SIG-M5 treated with dmso at 0.1 percent for 504 hours (cell line): Measurements from ENCODE around the gene CCDC170.

Experiments
- DNase-seq: peaks from one replicate; lab custom pipeline; 2025; ENCODE audit not compliant: unreplicated experiment; lab: John Stamatoyannopoulos, UW

CCDC170 gene

DNA sequence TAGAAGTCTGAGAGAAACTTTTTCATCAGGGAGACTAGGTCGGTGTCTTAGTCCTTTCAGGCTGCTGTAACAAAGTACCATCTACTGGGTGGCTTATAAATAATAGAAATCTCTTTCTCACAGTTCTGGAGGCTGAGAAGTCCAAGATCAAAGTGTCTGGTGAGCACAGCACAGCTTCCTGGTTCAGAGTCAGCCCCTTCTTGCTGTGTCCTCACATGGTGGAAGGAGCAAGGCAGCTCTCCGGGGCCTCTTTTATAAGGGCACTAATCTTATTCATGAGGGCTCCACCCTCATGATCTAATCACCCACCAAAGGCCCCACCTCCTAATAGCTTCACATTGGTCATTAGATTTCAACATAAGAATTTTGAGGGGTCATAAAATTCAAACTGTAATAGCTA lies 122.8 kb downstream of the CCDC170 start:
- DNase-seq: no peak

DNA sequence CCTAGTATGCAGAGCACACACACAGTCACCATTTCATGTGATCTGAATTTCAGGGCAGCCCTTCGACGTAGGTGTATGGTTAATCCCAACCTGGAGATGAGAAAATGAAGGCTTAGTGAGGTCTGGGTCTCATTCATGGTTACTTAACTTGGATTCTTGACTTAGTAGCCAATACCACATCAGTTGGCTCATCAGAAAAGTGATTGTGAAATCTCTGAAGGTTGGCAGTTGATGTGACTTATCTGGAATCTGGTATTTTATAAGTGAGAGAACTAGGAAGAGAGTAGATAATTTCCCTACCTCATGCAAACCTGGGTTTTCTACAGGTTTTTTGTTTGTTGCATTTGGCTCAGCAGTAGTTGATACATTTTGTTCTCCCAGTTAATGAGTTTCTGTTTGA lies 123.7 kb downstream of the CCDC170 start:
- no peak for DNase-seq

DNA sequence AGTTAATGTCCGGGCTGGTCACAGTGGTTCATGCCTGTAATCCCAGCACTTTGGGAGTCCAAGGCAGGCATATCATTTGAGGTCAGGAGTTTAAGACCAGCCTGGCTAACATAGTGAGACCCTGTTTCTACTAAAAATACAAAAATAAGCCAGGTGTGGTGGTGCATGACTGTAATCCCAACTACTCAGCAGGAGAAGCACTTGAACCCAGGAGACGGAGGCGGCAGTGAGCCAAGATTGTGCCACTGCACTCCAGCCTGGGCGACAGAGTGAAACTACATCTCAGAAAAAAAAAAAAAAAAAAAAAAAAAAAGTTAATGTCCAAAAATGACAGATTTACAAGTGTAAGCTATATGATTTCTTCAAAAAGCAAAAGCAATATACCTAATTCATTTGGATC lies 124.9 kb downstream of the CCDC170 start:
- no peak for DNase-seq

GRCh38 chr6:151620179-151620578 lies 126.4 kb downstream of the CCDC170 start:
- no peak for DNase-seq

DNA sequence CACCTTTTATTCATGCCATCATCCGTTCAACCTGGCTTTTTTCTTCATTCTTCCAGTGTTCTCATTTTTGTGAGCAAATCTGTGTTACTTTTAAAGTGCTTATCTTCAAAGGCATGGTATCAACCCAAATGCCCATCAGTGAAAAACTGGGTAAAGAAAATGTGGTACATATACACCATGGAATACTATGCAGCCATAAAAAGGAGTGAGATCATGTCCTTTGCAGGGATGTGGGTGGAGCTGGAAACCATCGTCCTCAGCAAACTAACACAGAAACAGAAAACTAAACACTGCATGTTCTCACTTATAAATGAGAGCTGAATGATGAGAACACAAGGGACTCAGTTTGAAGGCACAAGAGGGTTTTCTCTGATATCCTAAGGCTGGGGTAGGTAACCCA lies 130.3 kb downstream of the CCDC170 start:
- no peak for DNase-seq

DNA sequence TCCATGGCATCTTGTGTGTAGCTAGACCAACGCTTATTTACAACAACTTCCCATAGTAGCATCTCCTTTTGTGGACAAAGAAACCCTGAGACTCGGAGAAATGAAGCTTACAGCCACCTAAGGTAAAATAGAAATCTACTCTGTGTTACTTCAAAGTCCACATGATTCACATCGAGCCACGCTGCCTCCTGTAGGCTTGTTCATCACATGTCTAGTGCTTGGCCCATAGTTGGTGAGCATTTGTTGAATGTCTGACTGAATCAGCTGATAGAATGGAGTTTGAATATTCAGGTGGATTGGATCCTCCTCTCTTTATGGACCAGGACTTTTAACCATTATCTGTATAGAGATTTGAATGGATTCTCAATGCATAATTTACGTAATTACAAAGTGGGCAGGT lies 130.7 kb downstream of the CCDC170 start:
- DNase-seq: no peak

DNA sequence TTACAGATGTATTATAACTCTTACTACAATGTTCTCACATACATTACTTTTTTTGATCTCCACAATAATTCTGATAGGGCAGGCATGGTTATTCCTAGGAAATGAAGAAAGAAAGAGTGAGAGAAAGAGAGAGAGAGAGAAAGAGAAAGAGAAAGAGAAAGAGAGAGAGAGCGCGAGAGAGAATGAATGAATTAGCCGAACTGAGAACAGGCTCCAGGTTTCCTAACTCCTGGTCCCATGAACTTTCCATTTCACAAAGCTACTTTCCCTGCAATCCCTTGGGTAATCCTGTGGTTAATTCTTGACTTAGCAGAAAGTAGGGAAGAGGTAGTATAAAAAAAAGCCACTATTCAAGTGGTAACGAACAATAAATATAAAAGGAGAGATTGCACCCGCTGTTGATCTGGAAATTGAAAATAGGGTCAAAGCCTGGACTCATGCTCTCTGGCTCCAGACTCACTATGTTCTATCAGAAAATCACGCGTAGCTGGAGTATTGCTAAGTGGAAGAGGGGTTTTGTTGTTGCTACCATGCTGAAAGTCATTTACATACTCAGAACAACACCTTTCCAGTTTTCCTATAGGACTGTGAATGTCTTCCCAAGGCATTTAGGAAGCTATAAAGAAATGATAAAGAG lies 131.2 kb downstream of the CCDC170 start:
- no peak for DNase-seq

- DNase-seq: no peak
Observed at GRCh38 chr6:151627689-151628444, 134.1 kb downstream of the CCDC170 start.

DNA sequence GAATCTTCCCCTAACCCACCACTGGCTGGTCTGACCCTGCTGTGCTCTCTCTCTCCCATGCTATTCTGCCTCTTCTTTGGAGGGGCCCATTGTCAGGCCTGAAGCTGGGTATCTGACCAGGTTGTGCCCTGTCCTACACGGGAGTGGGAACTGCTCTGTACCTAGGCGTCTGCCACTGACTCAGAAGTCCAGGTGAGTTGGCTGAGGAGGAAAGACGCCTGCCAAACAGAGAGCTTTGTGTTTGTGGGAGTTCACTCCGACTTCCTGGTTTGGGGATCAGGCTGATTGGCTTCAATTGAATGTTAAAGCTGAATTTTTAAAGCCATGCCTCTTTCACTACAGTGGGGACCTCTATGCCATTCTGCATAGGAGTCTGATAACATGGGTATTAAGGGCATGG lies 136.0 kb downstream of the CCDC170 start:
- no peak for DNase-seq

DNA sequence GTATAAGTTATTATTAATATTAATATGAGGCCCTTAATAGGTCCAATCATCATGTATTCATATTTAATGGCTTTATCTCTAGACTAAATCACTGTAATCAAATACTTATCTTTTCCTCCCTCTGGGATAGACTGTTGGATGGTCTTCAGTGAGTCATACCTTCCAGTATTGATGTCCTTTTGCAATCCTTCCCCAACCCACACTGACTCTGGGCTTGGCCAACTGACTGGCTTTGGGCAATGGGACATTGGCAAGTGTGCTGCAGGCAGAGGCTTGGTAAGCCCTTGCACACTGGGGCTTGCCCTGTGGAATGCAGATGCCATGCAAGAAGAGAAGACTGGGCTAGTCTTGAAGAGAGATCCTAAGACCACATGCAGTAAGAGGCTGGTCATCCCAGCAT lies 136.6 kb downstream of the CCDC170 start:
- no peak for DNase-seq

GRCh38 chr6:151630991-151631655 lies 137.3 kb downstream of the CCDC170 start:
- no peak for DNase-seq

- DNase-seq: no peak
Observed at GRCh38 chr6:151632415-151632987, 138.7 kb downstream of the CCDC170 start.

GRCh38 chr6:151633526-151634335 lies 139.9 kb downstream of the CCDC170 start:
- DNase-seq: no peak

DNA sequence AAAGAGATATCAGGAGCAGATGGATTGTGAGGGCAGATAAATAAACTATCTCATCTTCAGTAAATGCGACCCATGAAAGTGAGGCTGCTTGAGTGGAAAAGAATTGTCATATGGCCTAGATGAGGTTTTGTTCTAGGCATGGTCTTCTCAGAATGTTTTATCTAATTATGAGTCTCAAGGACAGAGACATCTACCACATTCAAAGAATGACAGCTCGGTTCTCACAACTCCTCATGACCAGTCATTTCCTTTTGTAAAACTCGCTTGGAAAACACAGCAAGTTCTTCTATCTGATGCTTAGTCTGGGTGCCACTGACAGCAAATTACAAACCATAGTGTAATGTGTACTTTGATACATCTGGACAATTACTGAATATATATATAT lies 140.5 kb downstream of the CCDC170 start:
- no peak for DNase-seq

DNA sequence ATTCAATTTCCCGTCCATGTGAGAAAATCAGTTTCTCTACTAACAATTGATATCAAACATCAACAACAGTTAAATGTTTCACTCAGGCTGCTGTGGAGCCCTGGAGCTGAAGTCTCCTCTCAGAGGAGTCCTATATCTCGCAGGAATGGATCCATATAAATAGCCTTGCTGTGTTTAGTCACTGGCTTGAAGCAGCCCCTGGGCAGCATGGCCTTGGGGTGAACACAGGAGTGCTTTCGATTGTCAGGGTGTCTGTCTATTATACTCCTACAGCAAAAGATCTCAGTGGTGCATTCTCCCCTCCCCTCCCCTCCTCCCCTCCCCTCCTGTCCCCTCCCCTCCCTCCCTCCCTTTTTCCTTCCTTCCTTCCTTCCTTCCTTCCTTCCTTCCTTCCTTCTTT lies 141.9 kb downstream of the CCDC170 start:
- no peak for DNase-seq

DNA sequence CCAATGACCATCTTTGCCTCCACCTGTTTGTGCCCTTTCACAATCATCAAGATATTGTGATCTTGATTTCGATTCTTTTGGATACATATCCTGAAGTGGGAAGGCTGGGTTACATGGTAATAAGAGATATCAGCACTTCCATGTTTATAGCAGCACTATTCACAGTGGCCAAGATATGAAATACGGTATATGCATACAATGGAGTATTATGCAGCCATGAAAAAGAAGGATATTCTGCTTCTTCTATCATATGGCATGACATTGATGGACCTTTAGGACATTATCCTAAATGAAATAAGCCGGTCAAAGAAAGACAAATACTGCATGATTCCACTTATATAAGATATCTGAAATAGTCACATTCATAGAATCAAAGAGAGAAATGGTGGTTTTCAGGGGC lies 144.0 kb downstream of the CCDC170 start:
- no peak for DNase-seq

DNA sequence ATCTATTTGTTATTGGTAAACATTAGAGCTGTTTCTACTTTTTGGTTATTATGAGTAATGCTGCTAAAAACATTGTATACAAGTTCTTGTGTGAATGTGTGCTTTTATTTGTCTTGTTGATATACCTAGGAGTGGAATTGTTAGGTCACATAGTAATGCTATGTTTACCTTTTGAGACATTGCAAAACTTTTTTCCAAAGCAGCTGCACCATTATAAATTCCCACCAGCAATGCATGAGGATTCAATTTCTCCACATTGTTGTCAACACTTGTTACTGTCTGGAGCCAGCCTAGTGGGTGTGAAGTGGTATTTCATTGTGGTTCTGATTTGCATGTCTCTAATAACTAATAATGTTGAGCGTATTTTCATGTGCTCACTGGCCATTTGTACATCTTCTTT lies 145.9 kb downstream of the CCDC170 start:
- DNase-seq: no peak

GRCh38 chr6:151641028-151641427 lies 147.2 kb downstream of the CCDC170 start:
- no peak for DNase-seq

GRCh38 chr6:151647976-151648639 lies 154.3 kb downstream of the CCDC170 start:
- DNase-seq: no peak

- DNase-seq: no peak
Observed at GRCh38 chr6:151649835-151650234, 156.0 kb downstream of the CCDC170 start.

DNA sequence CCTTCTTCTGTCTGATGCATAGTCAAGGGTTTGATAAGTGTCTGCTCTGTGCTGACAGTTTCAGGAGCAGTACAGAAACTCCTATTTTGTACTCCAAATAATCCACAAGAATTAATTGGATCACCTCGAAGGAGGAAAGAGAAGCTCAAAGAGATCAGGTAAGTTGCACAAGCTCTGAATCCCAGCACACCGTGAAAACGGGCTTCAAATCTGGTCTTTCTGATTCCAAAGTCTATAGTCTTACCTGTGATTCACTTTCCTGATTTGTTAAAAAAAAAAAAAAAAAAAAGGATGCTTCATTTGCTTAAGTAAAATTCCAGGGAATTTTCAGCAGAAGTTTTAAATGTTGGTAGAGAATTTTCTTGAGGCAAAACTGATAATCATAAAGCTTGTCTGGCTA lies 157.8 kb downstream of the CCDC170 start:
- no peak for DNase-seq
